ENCODE data around the gene ARHGAP22.

ARHGAP22 gene

GRCh38 chr10:48459270-48460150, 145.4 kb downstream of the ARHGAP22 start:
- no peak for DNase-seq

GRCh38 chr10:48458662-48459048, 146.2 kb downstream of the ARHGAP22 start:
- DNase-seq = no peak

- DNase-seq = no peak
These were observed 146.8 kb downstream of the ARHGAP22 start for GRCh38 chr10:48457949-48458661.

- no peak for DNase-seq
These were observed 147.8 kb downstream of the ARHGAP22 start for GRCh38 chr10:48456808-48457761.

- DNase-seq = no peak
These were observed 148.5 kb downstream of the ARHGAP22 start for GRCh38 chr10:48456361-48456804.

GRCh38 chr10:48455392-48456151, 149.3 kb downstream of the ARHGAP22 start:
- no peak for DNase-seq

- no peak for DNase-seq
These were observed 149.8 kb downstream of the ARHGAP22 start for GRCh38 chr10:48455055-48455391.

- no peak for DNase-seq
These were observed 150.4 kb downstream of the ARHGAP22 start for GRCh38 chr10:48454302-48455054.

- no peak for DNase-seq
These were observed 151.2 kb downstream of the ARHGAP22 start for GRCh38 chr10:48453451-48454301.

- DNase-seq = no peak
These were observed 151.9 kb downstream of the ARHGAP22 start for GRCh38 chr10:48452879-48453412.

GRCh38 chr10:48451969-48452878, 152.6 kb downstream of the ARHGAP22 start:
- no peak for DNase-seq

- no peak for DNase-seq
These were observed 154.0 kb downstream of the ARHGAP22 start for GRCh38 chr10:48450741-48451466.

GRCh38 chr10:48450233-48450740, 154.6 kb downstream of the ARHGAP22 start:
- no peak for DNase-seq

- no peak for DNase-seq
These were observed 155.2 kb downstream of the ARHGAP22 start for GRCh38 chr10:48449501-48450232.

GRCh38 chr10:48448796-48449195, 156.1 kb downstream of the ARHGAP22 start:
- no peak for DNase-seq

- no peak for DNase-seq
These were observed 157.3 kb downstream of the ARHGAP22 start for GRCh38 chr10:48447356-48448215.
